T-helper 1 cell treated with Interleukin-12 subunit alpha and Interleukin-12 subunit beta and Interleukin-4 antibody, amounts not matched to agents 30 μg/mL and 1 μg/mL, for 36 hours (primary cell): Measurements from ENCODE around the gene USP49.

Experiments
- H3K27ac Mint-ChIP-seq: one replicate; pipeline ENCODE4 v1.8.0; 2021; ENCODE audit warnings: mild to moderate bottlenecking, mixed read lengths
- H3K27me3 Mint-ChIP-seq: one replicate; pipeline ENCODE4 v1.8.0; 2021; ENCODE audit warnings: low read depth, mixed read lengths
- H3K36me3 Mint-ChIP-seq: one replicate; pipeline ENCODE4 v1.8.0; 2021; ENCODE audit warnings: low read depth, mixed read lengths
- H3K4me1 Mint-ChIP-seq: one replicate; pipeline ENCODE4 v1.8.0; 2021; ENCODE audit warnings: low read depth, mixed read lengths
- H3K4me3 Mint-ChIP-seq: one replicate; pipeline ENCODE4 v1.8.0; 2021; ENCODE audit warnings: mild to moderate bottlenecking, moderate library complexity, mixed read lengths
- H3K9me3 Mint-ChIP-seq: one replicate; pipeline ENCODE4 v1.8.0; 2021; ENCODE audit warnings: mixed read lengths

The USP49 gene

GRCh38 chr6:41791984-41792383, 103.2 kb downstream of the USP49 start:
- Mint-ChIP-seq H3K27me3 (no peaks in the 10 kb centered on the region), H3K9me3 (no peaks in the 10 kb centered on the region), H3K36me3 (peaks cover 21% of the 10 kb centered on the region), H3K27ac (no peak overlapping the region), H3K4me3 (no peak overlapping the region), H3K4me1 (peaks cover 12% of the 10 kb centered on the region)

GRCh38 chr6:41791305-41791704, 103.9 kb downstream of the USP49 start:
- H3K27me3 Mint-ChIP-seq, result no peaks in the 10 kb centered on the region
- peaks cover 21% of the 10 kb centered on the region for H3K36me3 Mint-ChIP-seq
- H3K27ac Mint-ChIP-seq, result no peak overlapping the region
- no peaks in the 10 kb centered on the region for H3K9me3 Mint-ChIP-seq
- no peak overlapping the region for H3K4me3 Mint-ChIP-seq
- H3K4me1 Mint-ChIP-seq, result peaks cover 10% of the 10 kb centered on the region

GRCh38 chr6:41790045-41790444, 105.1 kb downstream of the USP49 start:
- no peak overlapping the region for H3K4me3 Mint-ChIP-seq
- no peaks in the 10 kb centered on the region for H3K27me3 Mint-ChIP-seq
- H3K4me1 Mint-ChIP-seq, result peaks cover 11% of the 10 kb centered on the region
- peaks cover 21% of the 10 kb centered on the region for H3K36me3 Mint-ChIP-seq
- H3K27ac Mint-ChIP-seq, result no peak overlapping the region
- H3K9me3 Mint-ChIP-seq, result no peaks in the 10 kb centered on the region

- Mint-ChIP-seq H3K4me3 (peak overlapping the region; percentile 72), H3K27ac (peak overlapping the region; percentile 57), H3K4me1 (peaks cover 11% of the 10 kb centered on the region), H3K27me3 (no peaks in the 10 kb centered on the region), H3K36me3 (peaks cover 21% of the 10 kb centered on the region), H3K9me3 (no peaks in the 10 kb centered on the region)
These were observed 105.8 kb downstream of the USP49 start for GRCh38 chr6:41789390-41789724.

GRCh38 chr6:41787219-41787917, 107.8 kb downstream of the USP49 start, which contains the start of gene TOMM6:
Gene TOMM6, plus strand, starts transcription at chr6:41787694. Its CDS starts 4 bp downstream, at chr6:41787698.
- Mint-ChIP-seq H3K27me3 (peaks cover 5% of the 10 kb centered on the region), H3K4me3 (peak within 1 kb of the TSS; percentile 88), H3K36me3 (peaks cover 21% of the 10 kb centered on the region), H3K27ac (peak within 1 kb of the TSS; percentile 94), H3K9me3 (no peaks in the 10 kb centered on the region), H3K4me1 (peaks cover 11% of the 10 kb centered on the region)

- peaks cover 15% of the 10 kb centered on the region for H3K36me3 Mint-ChIP-seq
- H3K27me3 Mint-ChIP-seq, result peaks cover 5% of the 10 kb centered on the region
- peak overlapping the region; percentile 94 for H3K27ac Mint-ChIP-seq
- H3K4me3 Mint-ChIP-seq, result peak overlapping the region; percentile 88
- peaks cover 13% of the 10 kb centered on the region for H3K4me1 Mint-ChIP-seq
- H3K9me3 Mint-ChIP-seq, result no peaks in the 10 kb centered on the region
These were observed 108.5 kb downstream of the USP49 start for GRCh38 chr6:41786451-41787218.

- Mint-ChIP-seq H3K27me3 (peaks cover 9% of the 10 kb centered on the region), H3K27ac (peak overlapping the region; percentile 59), H3K36me3 (peaks cover 13% of the 10 kb centered on the region), H3K4me1 (peaks cover 18% of the 10 kb centered on the region), H3K4me3 (peak overlapping the region; percentile 88), H3K9me3 (no peaks in the 10 kb centered on the region)
These were observed 109.3 kb downstream of the USP49 start for GRCh38 chr6:41785689-41786450.

- Mint-ChIP-seq H3K27ac (peak overlapping the region; percentile 20), H3K4me3 (no peak overlapping the region), H3K4me1 (peaks cover 19% of the 10 kb centered on the region), H3K9me3 (no peaks in the 10 kb centered on the region), H3K36me3 (peaks cover 11% of the 10 kb centered on the region), H3K27me3 (peaks cover 9% of the 10 kb centered on the region)
These were observed 109.9 kb downstream of the USP49 start for GRCh38 chr6:41785254-41785653.

- Mint-ChIP-seq H3K27ac (peak overlapping the region; percentile 20), H3K36me3 (peaks cover 7% of the 10 kb centered on the region), H3K27me3 (peaks cover 9% of the 10 kb centered on the region), H3K4me3 (no peak overlapping the region), H3K9me3 (no peaks in the 10 kb centered on the region), H3K4me1 (peaks cover 18% of the 10 kb centered on the region)
These were observed 110.5 kb downstream of the USP49 start for GRCh38 chr6:41784581-41785171.

GRCh38 chr6:41783106-41783780, 111.9 kb downstream of the USP49 start:
- Mint-ChIP-seq H3K4me3 (no peak overlapping the region), H3K27me3 (peaks cover 9% of the 10 kb centered on the region), H3K36me3 (peaks cover 1% of the 10 kb centered on the region), H3K9me3 (no peaks in the 10 kb centered on the region), H3K27ac (no peak overlapping the region), H3K4me1 (peaks cover 17% of the 10 kb centered on the region)

GRCh38 chr6:41781366-41781730, 113.8 kb downstream of the USP49 start:
- Mint-ChIP-seq H3K4me3 (peak overlapping the region; percentile 66), H3K27me3 (peaks cover 9% of the 10 kb centered on the region), H3K27ac (no peak overlapping the region), H3K36me3 (no peaks in the 10 kb centered on the region), H3K4me1 (peaks cover 17% of the 10 kb centered on the region), H3K9me3 (no peaks in the 10 kb centered on the region)

- peaks cover 16% of the 10 kb centered on the region for H3K4me1 Mint-ChIP-seq
- no peaks in the 10 kb centered on the region for H3K36me3 Mint-ChIP-seq
- peaks cover 9% of the 10 kb centered on the region for H3K27me3 Mint-ChIP-seq
- H3K9me3 Mint-ChIP-seq, result no peaks in the 10 kb centered on the region
- peak within 1 kb of the TSS; percentile 89 for H3K4me3 Mint-ChIP-seq
- peak within 1 kb of the TSS; percentile 36 for H3K27ac Mint-ChIP-seq
These were observed 114.4 kb downstream of the USP49 start, which contains the start of gene PRICKLE4 for GRCh38 chr6:41780551-41781365. Gene PRICKLE4, plus strand, starts transcription at chr6:41780782. Its CDS starts 2,692 bp downstream, at chr6:41783474.

- peak within 1 kb of the TSS; percentile 74 for H3K27ac Mint-ChIP-seq
- H3K9me3 Mint-ChIP-seq, result no peaks in the 10 kb centered on the region
- H3K27me3 Mint-ChIP-seq, result peaks cover 9% of the 10 kb centered on the region
- H3K36me3 Mint-ChIP-seq, result no peaks in the 10 kb centered on the region
- peak within 1 kb of the TSS; percentile 94 for H3K4me3 Mint-ChIP-seq
- H3K4me1 Mint-ChIP-seq, result peaks cover 16% of the 10 kb centered on the region
These were observed 115.2 kb downstream of the USP49 start, which contains the start of gene FRS3 for GRCh38 chr6:41779788-41780550. Gene FRS3, minus strand, starts transcription at chr6:41779900. Its CDS starts 2,913 bp downstream, at chr6:41776987.
